K562 (cell line): ENCODE data around the gene POLR3C.
"Not testable (repeated sequence)": the region's sequence is repeated elsewhere in the genome, so short reads cannot be mapped to it uniquely, and the experiment has no call there.

Experiments used
- DNMT1 ChIP-seq: fragments of 450-650 bp; IDR thresholded peaks from 2 replicates; pipeline ENCODE4 v1.6.1; 2016; ENCODE audit warnings: antibody characterized with exemption, mild to moderate bottlenecking
- EZH2 ChIP-seq: IDR thresholded peaks from 2 replicates; pipeline ENCODE4 v1.6.1; 2012; ENCODE audit warnings: low read depth, mild to moderate bottlenecking, inconsistent platforms, low read length, borderline replicate concordance
- GABPA ChIP-seq: fragments of 200-800 bp; sonication (Bioruptor generic); conservative IDR thresholded peaks from 2 replicates; pipeline ENCODE4 v1.6.1; 2016; ENCODE audit warnings: low read depth, missing genetic modification characterization, missing compliant biosample characterization
- JUN ChIP-seq, 2 experiments: sonication (generic) in 1 of 2; formaldehyde crosslinking in 1 of 2; IDR thresholded peaks; 2 replicates each; pipeline versions ENCODE4 v1.6.1 to v1.8.0; 2012 to 2022; ENCODE audit warnings: borderline replicate concordance in 2 of 2, mild to moderate bottlenecking in 2 of 2, improper control_type of control experiment in 1 of 2, low read depth in 1 of 2, low read length in 1 of 2, missing genetic modification reagents in 1 of 2
- SAFB2 ChIP-seq: fragments of 200-400 bp; formaldehyde crosslinking; IDR thresholded peaks from 2 replicates; pipeline ENCODE4 v1.6.1; 2018; ENCODE audit warnings: borderline replicate concordance, low read length, low read depth, moderate library complexity; ENCODE audit not compliant: severe bottlenecking
- XRCC4 ChIP-seq: IDR thresholded peaks from one replicate; pipeline ENCODE4 v1.6.1; 2011; ENCODE audit not compliant: insufficient read depth, insufficient read length; ENCODE audit errors: extremely low read depth
- TF ChIP-seq, protein P1 (sequence below): fragments of 250-450 bp; sonication (Bioruptor Pico); IDR thresholded peaks from 2 replicates; pipeline ENCODE4 v1.4.0; 2020; ENCODE audit warnings: mild to moderate bottlenecking, moderate library complexity
- TF ChIP-seq, protein P2 (sequence below): sonication (generic); formaldehyde crosslinking; IDR thresholded peaks from 2 replicates; pipeline ENCODE4 v1.5.0; 2020; ENCODE audit warnings: missing genetic modification reagents
- TF ChIP-seq, protein P3 (sequence below): fragments of 250-450 bp; sonication (Bioruptor Pico); IDR thresholded peaks from 2 replicates; pipeline ENCODE4 v1.8.0; 2021; ENCODE audit warnings: borderline replicate concordance, mild to moderate bottlenecking, moderate library complexity; ENCODE audit not compliant: poor library complexity, severe bottlenecking
- TF ChIP-seq, protein P4 (sequence below): sonication (generic); formaldehyde crosslinking; IDR thresholded peaks from 2 replicates; pipeline ENCODE4 v1.8.1; 2023; ENCODE audit warnings: mild to moderate bottlenecking, missing genetic modification reagents
- TF ChIP-seq, protein P5 (sequence below): sonication (generic); formaldehyde crosslinking; IDR thresholded peaks from 2 replicates; pipeline ENCODE4 v1.8.0; 2022; ENCODE audit warnings: missing genetic modification reagents, mild to moderate bottlenecking, moderate library complexity, borderline replicate concordance

DNA sequence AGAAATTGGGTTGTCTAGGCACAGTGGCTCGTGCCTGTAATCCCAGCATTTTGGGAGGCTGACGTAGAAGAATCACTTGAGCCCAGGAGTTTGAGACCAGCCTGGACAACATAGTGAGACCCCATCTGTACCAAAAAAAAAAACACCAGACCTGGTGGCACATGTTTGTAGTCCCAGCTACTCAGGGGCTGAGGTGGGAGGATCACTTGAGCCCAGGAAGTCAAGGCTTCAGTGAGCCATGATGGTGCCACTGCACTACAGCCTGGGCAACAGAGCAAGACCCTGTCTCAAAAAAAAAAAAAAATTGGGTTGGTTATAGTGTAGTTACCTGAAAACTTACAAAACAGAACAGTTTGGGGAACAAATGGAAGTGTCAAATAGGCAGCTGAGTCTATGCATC, 6.8 kb downstream of the POLR3C start:
- not testable (repeated sequence) for TF ChIP-seq XRCC4; EZH2; DNMT1; SAFB2; JUN (IDR thresholded peaks at IDR 0.05; ENCODE audit: borderline replicate concordance, low read depth, low read length); JUN (CRISPR knock-in tag; IDR thresholded peaks at IDR 0.05; ENCODE audit: borderline replicate concordance); GABPA (tag)
- TF ChIP-seq, protein P1, sequence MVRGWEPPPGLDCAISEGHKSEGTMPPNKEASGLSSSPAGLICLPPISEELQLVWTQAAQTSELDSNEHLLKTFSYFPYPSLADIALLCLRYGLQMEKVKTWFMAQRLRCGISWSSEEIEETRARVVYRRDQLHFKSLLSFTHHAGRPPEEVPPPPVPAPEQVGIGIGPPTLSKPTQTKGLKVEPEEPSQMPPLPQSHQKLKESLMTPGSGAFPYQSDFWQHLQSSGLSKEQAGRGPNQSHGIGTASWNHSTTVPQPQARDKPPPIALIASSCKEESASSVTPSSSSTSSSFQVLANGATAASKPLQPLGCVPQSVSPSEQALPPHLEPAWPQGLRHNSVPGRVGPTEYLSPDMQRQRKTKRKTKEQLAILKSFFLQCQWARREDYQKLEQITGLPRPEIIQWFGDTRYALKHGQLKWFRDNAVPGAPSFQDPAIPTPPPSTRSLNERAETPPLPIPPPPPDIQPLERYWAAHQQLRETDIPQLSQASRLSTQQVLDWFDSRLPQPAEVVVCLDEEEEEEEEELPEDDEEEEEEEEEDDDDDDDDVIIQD (CRISPR knock-in tag): not testable (repeated sequence)
- TF ChIP-seq, protein P2, sequence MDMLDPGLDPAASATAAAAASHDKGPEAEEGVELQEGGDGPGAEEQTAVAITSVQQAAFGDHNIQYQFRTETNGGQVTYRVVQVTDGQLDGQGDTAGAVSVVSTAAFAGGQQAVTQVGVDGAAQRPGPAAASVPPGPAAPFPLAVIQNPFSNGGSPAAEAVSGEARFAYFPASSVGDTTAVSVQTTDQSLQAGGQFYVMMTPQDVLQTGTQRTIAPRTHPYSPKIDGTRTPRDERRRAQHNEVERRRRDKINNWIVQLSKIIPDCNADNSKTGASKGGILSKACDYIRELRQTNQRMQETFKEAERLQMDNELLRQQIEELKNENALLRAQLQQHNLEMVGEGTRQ (CRISPR knock-in tag): not testable (repeated sequence)
- TF ChIP-seq, protein P3, sequence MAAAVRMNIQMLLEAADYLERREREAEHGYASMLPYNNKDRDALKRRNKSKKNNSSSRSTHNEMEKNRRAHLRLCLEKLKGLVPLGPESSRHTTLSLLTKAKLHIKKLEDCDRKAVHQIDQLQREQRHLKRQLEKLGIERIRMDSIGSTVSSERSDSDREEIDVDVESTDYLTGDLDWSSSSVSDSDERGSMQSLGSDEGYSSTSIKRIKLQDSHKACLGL (CRISPR knock-in tag): not testable (repeated sequence)
- TF ChIP-seq, protein P4, sequence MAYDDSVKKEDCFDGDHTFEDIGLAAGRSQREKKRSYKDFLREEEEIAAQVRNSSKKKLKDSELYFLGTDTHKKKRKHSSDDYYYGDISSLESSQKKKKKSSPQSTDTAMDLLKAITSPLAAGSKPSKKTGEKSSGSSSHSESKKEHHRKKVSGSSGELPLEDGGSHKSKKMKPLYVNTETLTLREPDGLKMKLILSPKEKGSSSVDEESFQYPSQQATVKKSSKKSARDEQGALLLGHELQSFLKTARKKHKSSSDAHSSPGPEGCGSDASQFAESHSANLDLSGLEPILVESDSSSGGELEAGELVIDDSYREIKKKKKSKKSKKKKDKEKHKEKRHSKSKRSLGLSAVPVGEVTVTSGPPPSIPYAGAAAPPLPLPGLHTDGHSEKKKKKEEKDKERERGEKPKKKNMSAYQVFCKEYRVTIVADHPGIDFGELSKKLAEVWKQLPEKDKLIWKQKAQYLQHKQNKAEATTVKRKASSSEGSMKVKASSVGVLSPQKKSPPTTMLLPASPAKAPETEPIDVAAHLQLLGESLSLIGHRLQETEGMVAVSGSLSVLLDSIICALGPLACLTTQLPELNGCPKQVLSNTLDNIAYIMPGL (CRISPR knock-in tag): not testable (repeated sequence)
- TF ChIP-seq, protein P5, sequence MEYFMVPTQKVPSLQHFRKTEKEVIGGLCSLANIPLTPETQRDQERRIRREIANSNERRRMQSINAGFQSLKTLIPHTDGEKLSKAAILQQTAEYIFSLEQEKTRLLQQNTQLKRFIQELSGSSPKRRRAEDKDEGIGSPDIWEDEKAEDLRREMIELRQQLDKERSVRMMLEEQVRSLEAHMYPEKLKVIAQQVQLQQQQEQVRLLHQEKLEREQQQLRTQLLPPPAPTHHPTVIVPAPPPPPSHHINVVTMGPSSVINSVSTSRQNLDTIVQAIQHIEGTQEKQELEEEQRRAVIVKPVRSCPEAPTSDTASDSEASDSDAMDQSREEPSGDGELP (CRISPR knock-in tag): not testable (repeated sequence)
